Naive thymus-derived CD4-positive, alpha-beta T cell (primary cell): Measurements from ENCODE around the gene CIAO1. TPM values are rescaled to one million over a fixed set of nuclear protein-coding genes. Genes with fewer than 3 reads are reported as not detected.

ENCODE experiments used
- ATAC-seq: fragments of 150-1000 bp; cut with Tn5 transposase; 2 replicates; pipeline ENCODE4 v1.10.0; 2021; ENCODE audit warnings: mild to moderate bottlenecking, moderate library complexity
- CTCF ChIA-PET: fragments of 350-600 bp; sonication (Branson Sonifier 250); formaldehyde crosslinking; loops from one replicate; lab custom pipeline; 2021; ENCODE audit warnings: antibody characterized with exemption; lab: Charles Lee
- POLR2A ChIA-PET: fragments of 350-600 bp; sonication (Branson Sonifier 250); formaldehyde crosslinking; loops from one replicate; lab custom pipeline; 2021; ENCODE audit warnings: antibody characterized with exemption, inconsistent platforms; lab: Charles Lee
- DNase-seq, 9 donors: peaks; one replicate each; pipeline versions ENCODE4 v3.0.0 to v3.0.0-alpha.2; 2020 to 2022; ENCODE audit warnings: mixed read lengths in 1 of 9
- H3K27ac ChIP-seq: one replicate; pipeline ENCODE4 v1.7.0; 2013; ENCODE audit warnings: mild to moderate bottlenecking, low read depth, low read length, moderate library complexity
- H3K27me3 ChIP-seq, 2 donors: one replicate each; pipeline ENCODE4 v1.7.0; 2013; ENCODE audit warnings: low read length in 2 of 2, mild to moderate bottlenecking in 2 of 2, moderate library complexity in 2 of 2; ENCODE audit not compliant: control insufficient read depth in 2 of 2, insufficient read depth in 2 of 2
- H3K36me3 ChIP-seq, 3 experiments: 1 replicate in 2 of 3; 2 replicates in 1 of 3; pipeline ENCODE4 v1.7.0; 2013; ENCODE audit warnings: low read length in 3 of 3, mild to moderate bottlenecking in 3 of 3, moderate library complexity in 1 of 3; ENCODE audit not compliant: insufficient read depth in 3 of 3, control insufficient read depth in 2 of 3
- H3K4me1 ChIP-seq, 2 donors: one replicate each; pipeline ENCODE4 v1.7.0; 2013; ENCODE audit warnings: low read length in 2 of 2, mild to moderate bottlenecking in 2 of 2, moderate library complexity in 1 of 2; ENCODE audit not compliant: control insufficient read depth in 2 of 2, insufficient read depth in 2 of 2
- H3K4me3 ChIP-seq: 2 replicates; pipeline ENCODE4 v1.7.0; 2013; ENCODE audit warnings: mild to moderate bottlenecking, low read length
- H3K9me3 ChIP-seq, 3 experiments: 1 replicate in 2 of 3; 2 replicates in 1 of 3; pipeline ENCODE4 v1.7.0; 2013; ENCODE audit warnings: low read length in 3 of 3; ENCODE audit not compliant: control insufficient read depth in 2 of 3
- H3K27ac Mint-ChIP-seq, 9 donors: one replicate each; pipeline ENCODE4 v1.8.0; 2020 to 2022; ENCODE audit warnings: mixed read lengths in 9 of 9, mild to moderate bottlenecking in 8 of 9, moderate library complexity in 5 of 9, inconsistent platforms in 2 of 9
- H3K27me3 Mint-ChIP-seq, 5 donors: one replicate each; pipeline ENCODE4 v1.8.0; 2021 to 2022; ENCODE audit warnings: mixed read lengths in 5 of 5, mild to moderate bottlenecking in 1 of 5
- H3K36me3 Mint-ChIP-seq, 5 donors: one replicate each; pipeline ENCODE4 v1.8.0; 2020 to 2022; ENCODE audit warnings: mixed read lengths in 5 of 5, mild to moderate bottlenecking in 3 of 5, inconsistent platforms in 1 of 5
- H3K4me1 Mint-ChIP-seq, 7 donors: one replicate each; pipeline ENCODE4 v1.8.0; 2020 to 2022; ENCODE audit warnings: mixed read lengths in 7 of 7, mild to moderate bottlenecking in 3 of 7, inconsistent platforms in 1 of 7
- H3K4me3 Mint-ChIP-seq, 10 donors: one replicate each; pipeline ENCODE4 v1.8.0; 2020 to 2022; ENCODE audit warnings: mild to moderate bottlenecking in 10 of 10, mixed read lengths in 10 of 10, moderate library complexity in 6 of 10, inconsistent platforms in 2 of 10
- H3K9me3 Mint-ChIP-seq, 11 donors: one replicate each; pipeline ENCODE4 v1.8.0; 2020 to 2022; ENCODE audit warnings: mixed read lengths in 11 of 11, mild to moderate bottlenecking in 4 of 11, inconsistent platforms in 1 of 11, moderate library complexity in 1 of 11
- intact Hi-C, 2 donors: fragments of 100-400 bp; cut with micrococcal nuclease; formaldehyde crosslinking; loops; one replicate each; pipeline ENCODE4 v1.15.1; 2023
- polyA plus RNA-seq, 2 donors: library from polyadenylated mRNA; unstranded; fragments of 300-500 nt; fragmentation: Illumina TruSeq; gene quantifications; one replicate each; pipeline ENCODE4 v1.2.3, GENCODE V29; 2021
- total RNA-seq, 6 experiments: library from RNA in 5 of 6; stranded (reverse) in 5 of 6; gene quantifications; 1 replicate in 5 of 6; 2 replicates in 1 of 6; pipeline ENCODE4 v1.2.3 and lab custom pipeline; 2021 to 2026

Gene CIAO1
- total and polyA plus RNA-seq, 7 experiments from 2014 or later = 62.1 to 115 (median 84.4) TPM

DNA sequence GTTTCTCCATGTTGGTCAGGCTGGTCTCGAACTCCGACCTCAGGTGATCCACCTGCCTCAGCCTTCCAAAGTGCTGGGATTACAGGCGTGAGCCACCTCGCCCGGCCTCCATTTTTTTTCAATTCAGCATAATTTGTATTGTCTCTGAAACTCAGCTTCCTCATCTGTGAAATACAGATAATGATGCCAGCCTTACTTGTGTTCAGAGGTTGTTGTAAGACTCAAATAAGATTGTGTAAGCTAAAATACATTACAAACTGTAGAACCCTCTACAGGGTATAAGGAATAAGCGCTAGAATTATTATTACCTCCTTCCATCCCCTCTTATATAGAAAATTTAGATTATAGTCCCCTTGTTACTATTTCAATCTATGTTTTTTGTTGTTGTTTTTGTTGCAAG is 32.6 kb upstream of the CIAO1 start:
- no peaks in the 10 kb centered on the region for H3K27me3 ChIP-seq
- Mint-ChIP-seq H3K27me3 (no peaks in the 10 kb centered on the region), H3K4me1 (peaks cover 0 to 5% (median 0%) of the 10 kb centered on the region in 7 donors), H3K9me3 (no peaks in the 10 kb centered on the region), H3K27ac (no peak overlapping the region), H3K4me3 (no peak overlapping the region), H3K36me3 (peaks cover 0 to 9% (median 5%) of the 10 kb centered on the region in 5 donors)
- ChIA-PET POLR2A (interaction anchor here (0.6 to 1.5 kb wide), 3 partner anchors 12 to 1182 kb away, joined by 3 to 5 read pairs (median 4); no protein-coding TSS in a partner anchor), CTCF (no interaction called here)
- H3K27ac ChIP-seq = no peak overlapping the region
- intact Hi-C loops = no loop called here
- no peak overlapping the region for H3K4me3 ChIP-seq
- no peak for DNase-seq
- H3K9me3 ChIP-seq = no peaks in the 10 kb centered on the region
- H3K36me3 ChIP-seq = no peaks in the 10 kb centered on the region
- H3K4me1 ChIP-seq = no peaks in the 10 kb centered on the region
- no peak for ATAC-seq

DNA sequence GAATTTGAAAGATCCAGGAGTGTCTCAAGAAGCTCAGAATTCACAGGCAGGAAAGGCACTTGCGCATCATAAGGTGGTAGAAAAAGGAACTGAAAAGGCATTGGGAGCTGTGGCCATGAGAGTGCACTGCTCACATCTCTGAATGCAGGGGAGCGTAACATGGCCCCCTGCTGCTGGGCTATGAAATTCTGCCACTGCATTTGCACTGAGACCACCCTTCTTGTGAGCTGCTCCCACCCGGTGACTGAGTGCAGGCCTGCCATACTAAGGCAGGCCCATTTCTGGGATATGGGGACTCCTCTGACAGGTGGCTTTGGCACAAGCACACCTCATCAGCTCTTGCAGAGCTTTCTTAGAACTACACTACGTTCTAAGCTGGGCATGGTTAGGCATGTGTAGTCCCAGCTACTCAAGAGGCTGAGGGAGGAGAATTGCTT is 32.1 kb upstream of the CIAO1 start:
- H3K36me3 ChIP-seq = no peaks in the 10 kb centered on the region
- no peaks in the 10 kb centered on the region for H3K27me3 ChIP-seq
- no peak overlapping the region for H3K4me3 ChIP-seq
- Mint-ChIP-seq H3K27ac (no peak overlapping the region), H3K4me1 (peaks cover 0 to 5% (median 0%) of the 10 kb centered on the region in 7 donors), H3K36me3 (peaks cover 0 to 8% (median 5%) of the 10 kb centered on the region in 5 donors), H3K4me3 (no peak overlapping the region), H3K27me3 (no peaks in the 10 kb centered on the region), H3K9me3 (no peaks in the 10 kb centered on the region)
- no peaks in the 10 kb centered on the region for H3K9me3 ChIP-seq
- ChIA-PET CTCF (no interaction called here), POLR2A (interaction anchor here (1.3 to 1.5 kb wide), 2 partner anchors 12 to 26 kb away, joined by 4 to 5 read pairs; no protein-coding TSS in a partner anchor)
- ATAC-seq (peak; percentile 64), DNase-seq (no peak)
- intact Hi-C loops = no loop called here
- H3K4me1 ChIP-seq = no peaks in the 10 kb centered on the region
- no peak overlapping the region for H3K27ac ChIP-seq

DNA sequence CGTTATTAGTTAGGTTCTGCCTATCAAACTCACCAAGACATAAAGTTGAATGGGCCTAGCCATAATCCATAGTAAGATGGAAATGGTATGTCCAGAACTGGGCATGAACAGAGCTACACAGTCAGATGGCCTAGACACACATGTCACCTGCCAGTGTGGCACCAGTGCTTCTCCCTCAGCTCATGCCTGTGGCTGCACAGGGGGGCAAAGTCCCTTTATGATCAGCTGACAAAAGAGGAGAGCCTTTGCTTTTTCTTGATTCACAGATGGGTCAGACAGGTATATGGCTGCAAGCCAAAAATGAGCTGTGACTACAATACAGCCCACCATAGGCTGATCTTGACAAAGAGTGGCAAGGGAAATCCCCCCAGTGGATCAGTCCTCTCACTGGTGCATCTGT is 29.1 kb upstream of the CIAO1 start:
- Histone ChIP-seq H3K4me3 (no peak overlapping the region), H3K27ac (no peak overlapping the region), H3K4me1 (peaks cover 10 to 11% of the 10 kb centered on the region in 2 donors), H3K9me3 (no peaks in the 10 kb centered on the region), H3K27me3 (no peaks in the 10 kb centered on the region), H3K36me3 (no peaks in the 10 kb centered on the region)
- DNase-seq (no peak), ATAC-seq (no peak)
- POLR2A ChIA-PET = interaction anchor here (0.5 to 0.7 kb wide), 2 partner anchors 11 to 317 kb away, joined by 3 read pairs; no protein-coding TSS in a partner anchor
- H3K27me3 Mint-ChIP-seq = no peaks in the 10 kb centered on the region
- no peak overlapping the region for H3K4me3 Mint-ChIP-seq
- intact Hi-C loops = no loop called here
- no peak overlapping the region for H3K27ac Mint-ChIP-seq
- H3K36me3 Mint-ChIP-seq = peaks cover 0 to 7% (median 5%) of the 10 kb centered on the region in 5 donors
- H3K4me1 Mint-ChIP-seq = peaks cover 9 to 20% (median 14%) of the 10 kb centered on the region in 7 donors
- no peaks in the 10 kb centered on the region for H3K9me3 Mint-ChIP-seq
- CTCF ChIA-PET = no interaction called here

DNA sequence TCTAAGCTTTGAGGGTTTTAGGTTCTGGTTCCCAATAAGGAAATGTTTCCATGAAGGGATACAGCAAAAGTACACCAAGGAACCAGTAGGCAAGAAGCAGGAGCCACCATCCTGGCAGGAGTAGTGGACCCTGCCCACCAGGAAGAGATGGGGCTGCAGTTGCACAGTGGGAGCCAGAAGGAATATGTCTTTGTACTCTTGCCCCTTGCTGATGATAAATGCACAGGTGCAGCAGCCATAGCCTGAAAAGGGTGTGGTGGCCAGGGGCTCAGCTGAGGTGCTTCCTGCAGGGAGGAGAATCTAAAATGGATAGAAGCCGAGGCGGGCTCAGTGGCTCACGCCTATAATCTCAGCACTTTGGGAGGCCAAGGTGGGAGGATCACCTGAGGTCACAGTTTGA is 27.8 kb upstream of the CIAO1 start:
- Histone ChIP-seq H3K27ac (no peak overlapping the region), H3K4me3 (no peak overlapping the region), H3K27me3 (no peaks in the 10 kb centered on the region), H3K4me1 (peaks cover 24% of the 10 kb centered on the region in 2 donors), H3K9me3 (no peaks in the 10 kb centered on the region), H3K36me3 (no peaks in the 10 kb centered on the region)
- peaks cover 19 to 34% (median 27%) of the 10 kb centered on the region in 7 donors for H3K4me1 Mint-ChIP-seq
- H3K9me3 Mint-ChIP-seq = no peaks in the 10 kb centered on the region
- H3K4me3 Mint-ChIP-seq = no peak overlapping the region
- H3K27me3 Mint-ChIP-seq = no peaks in the 10 kb centered on the region
- CTCF ChIA-PET = no interaction called here
- intact Hi-C loops = no loop called here
- peaks cover 0 to 10% (median 5%) of the 10 kb centered on the region in 5 donors for H3K36me3 Mint-ChIP-seq
- H3K27ac Mint-ChIP-seq = no peak overlapping the region
- POLR2A ChIA-PET = no interaction called here
- no peak for ATAC-seq
- DNase-seq = no peak

DNA sequence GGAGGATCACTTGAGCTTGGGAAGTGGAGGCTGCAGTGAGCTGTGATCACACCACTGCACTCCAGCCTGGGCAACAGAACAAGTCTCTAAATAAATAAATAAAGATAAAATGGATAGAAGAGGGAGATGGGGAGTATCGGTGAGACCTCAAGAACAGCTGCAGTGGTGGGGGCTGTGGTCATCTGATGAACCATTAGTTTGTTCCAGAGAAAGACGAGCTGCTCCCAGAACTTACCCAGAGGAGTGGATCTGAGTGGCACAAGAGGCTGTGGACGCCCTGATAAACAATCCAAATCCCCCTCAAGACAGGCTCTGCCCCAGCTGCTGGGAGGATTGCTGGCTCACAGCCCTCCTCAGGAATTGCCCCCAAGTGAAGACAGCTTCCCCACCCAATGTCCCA is 26.9 kb upstream of the CIAO1 start:
- ChIA-PET CTCF (no interaction called here), POLR2A (no interaction called here)
- peaks cover 24% of the 10 kb centered on the region in 2 donors for H3K4me1 ChIP-seq
- no peaks in the 10 kb centered on the region for H3K27me3 ChIP-seq
- ATAC-seq (no peak), DNase-seq (no peak)
- no peak overlapping the region for H3K4me3 Mint-ChIP-seq
- H3K36me3 ChIP-seq = no peaks in the 10 kb centered on the region
- no peak overlapping the region for H3K4me3 ChIP-seq
- intact Hi-C loops = no loop called here
- H3K9me3 ChIP-seq = no peaks in the 10 kb centered on the region
- no peaks in the 10 kb centered on the region for H3K27me3 Mint-ChIP-seq
- H3K9me3 Mint-ChIP-seq = no peaks in the 10 kb centered on the region
- H3K4me1 Mint-ChIP-seq = peaks cover 19 to 34% (median 29%) of the 10 kb centered on the region in 7 donors
- peaks cover 0 to 10% (median 5%) of the 10 kb centered on the region in 5 donors for H3K36me3 Mint-ChIP-seq
- H3K27ac Mint-ChIP-seq = no peak overlapping the region
- no peak overlapping the region for H3K27ac ChIP-seq

DNA sequence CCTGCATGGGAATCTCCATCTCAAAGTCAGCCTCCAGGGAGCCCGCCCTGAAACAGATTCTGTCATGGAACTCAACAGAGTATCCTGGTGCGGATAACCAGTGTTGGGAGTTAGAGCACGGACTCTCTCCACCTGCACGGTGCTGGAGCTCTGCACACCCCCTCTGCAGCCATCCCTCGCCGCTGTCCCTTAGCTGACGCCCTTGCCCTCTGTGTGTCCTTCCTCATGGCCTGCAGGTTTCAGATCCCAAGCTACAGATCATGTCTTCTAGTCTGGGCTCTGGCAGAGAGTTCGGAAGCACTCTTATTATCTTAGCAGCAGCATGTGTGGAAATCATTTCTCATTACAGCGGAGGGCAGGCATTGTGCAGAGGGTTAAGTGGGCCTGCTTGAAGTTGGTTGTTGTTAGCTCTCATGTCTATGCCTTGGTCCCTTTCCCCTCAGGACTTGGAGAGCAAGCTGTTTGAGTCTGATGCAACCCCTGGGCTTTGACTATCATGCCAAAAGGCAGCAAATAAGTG is 26.2 kb upstream of the CIAO1 start:
- Mint-ChIP-seq H3K27ac (peak overlapping the region in 5 of 9 donors; percentile 26 to 91 (median 44)), H3K9me3 (peaks cover 0 to 2% (median 0%) of the 10 kb centered on the region in 11 donors), H3K27me3 (no peaks in the 10 kb centered on the region), H3K4me3 (no peak overlapping the region), H3K36me3 (peaks cover 0 to 14% (median 0%) of the 10 kb centered on the region in 5 donors), H3K4me1 (peaks cover 17 to 37% (median 32%) of the 10 kb centered on the region in 7 donors)
- ChIA-PET POLR2A (no interaction called here), CTCF (no interaction called here)
- no peaks in the 10 kb centered on the region for H3K27me3 ChIP-seq
- no peak overlapping the region for H3K27ac ChIP-seq
- no peaks in the 10 kb centered on the region for H3K9me3 ChIP-seq
- DNase-seq (no peak), ATAC-seq (no peak)
- no peak overlapping the region for H3K4me3 ChIP-seq
- no peaks in the 10 kb centered on the region for H3K36me3 ChIP-seq
- peaks cover 24% of the 10 kb centered on the region in 2 donors for H3K4me1 ChIP-seq
- intact Hi-C loops = no loop called here
